NT2/D1 (cell line): ENCODE data around the gene SPDYE6.

Experiments
- SUZ12 ChIP-seq: IDR thresholded peaks from 2 replicates; pipeline ENCODE4 v1.6.1; 2011; ENCODE audit not compliant: insufficient read length, insufficient read depth; ENCODE audit errors: extremely low read depth
- YY1 ChIP-seq: IDR thresholded peaks from 2 replicates; pipeline ENCODE4 v1.6.1; 2011; ENCODE audit not compliant: insufficient read length, insufficient read depth
- ZNF274 ChIP-seq: IDR thresholded peaks from 2 replicates; pipeline ENCODE4 v1.6.1; 2011; ENCODE audit warnings: mild to moderate bottlenecking, low read depth, low read length

- TF ChIP-seq ZNF274 (no peak), YY1 (no peak), SUZ12 (no peak)
Observed at GRCh38 chr7:102297487-102298218, 58.6 kb downstream of the SPDYE6 start.
